Caco-2 (cell line): Measurements from ENCODE around the gene ZFPL1. TPM values are rescaled to one million over a fixed set of nuclear protein-coding genes. Genes with fewer than 3 reads are reported as not detected.
A peak's percentile ranks its signal among the peaks of the same experiment; 100 is the strongest.
"Not testable (repeated sequence)": the region's sequence is repeated elsewhere in the genome, so short reads cannot be mapped to it uniquely, and the experiment has no call there.

Experiments used
- BruUV-seq: library from RNA; stranded (reverse); fragments of 400-500 nt; replicated peaks from 2 replicates; lab custom pipeline; 2021; lab: Mats Ljungman, UMichigan
- CTCF ChIA-PET: fragments of 300-600 bp; sonication (Branson Sonifier 250); formaldehyde crosslinking; loops from one replicate; lab custom pipeline; 2022; ENCODE audit warnings: antibody characterized with exemption; lab: Charles Lee
- POLR2A ChIA-PET: fragments of 300-600 bp; sonication (Branson Sonifier 250); formaldehyde crosslinking; loops from one replicate; lab custom pipeline; 2022; ENCODE audit warnings: antibody characterized with exemption; lab: Charles Lee
- DNase-seq, 2 experiments: peaks; one replicate each; pipeline versions ENCODE4 v3.0.0 to v3.0.0-alpha.2; 2020 to 2022
- H3K27me3 ChIP-seq: replicated peaks from 2 replicates; pipeline ENCODE4 v1.6.0; 2011; ENCODE audit warnings: low read length; ENCODE audit not compliant: control insufficient read depth, insufficient read depth
- H3K36me3 ChIP-seq: 2 replicates; pipeline ENCODE4 v1.5.1; 2011; ENCODE audit warnings: low read length; ENCODE audit not compliant: control insufficient read depth, insufficient read depth
- H3K4me1 ChIP-seq: fragments of 250-450 bp; sonication (Bioruptor Pico); 2 replicates; pipeline ENCODE4 v1.5.1; 2020; ENCODE audit warnings: mild to moderate bottlenecking
- H3K4me3 ChIP-seq: 2 replicates; pipeline ENCODE4 v1.5.1; 2011; ENCODE audit warnings: low read depth, mild to moderate bottlenecking, control low read depth, low read length
- H3K9me3 ChIP-seq: fragments of 250-450 bp; sonication (Bioruptor Pico); 2 replicates; pipeline ENCODE4 v1.5.1; 2020; ENCODE audit warnings: mild to moderate bottlenecking, moderate library complexity
- H3K27ac Mint-ChIP-seq: one replicate; pipeline ENCODE4 v1.8.0; 2022; ENCODE audit warnings: mixed read lengths; ENCODE audit not compliant: unreplicated experiment
- H3K27me3 Mint-ChIP-seq: one replicate; pipeline ENCODE4 v1.8.0; 2022; ENCODE audit warnings: mixed read lengths; ENCODE audit not compliant: insufficient read depth, unreplicated experiment
- H3K36me3 Mint-ChIP-seq: one replicate; pipeline ENCODE4 v1.8.0; 2022; ENCODE audit warnings: mild to moderate bottlenecking, mixed read lengths; ENCODE audit not compliant: insufficient read depth, unreplicated experiment
- H3K4me1 Mint-ChIP-seq: one replicate; pipeline ENCODE4 v1.8.0; 2022; ENCODE audit warnings: low read depth, mixed read lengths; ENCODE audit not compliant: unreplicated experiment
- H3K4me3 Mint-ChIP-seq: one replicate; pipeline ENCODE4 v1.8.0; 2022; ENCODE audit warnings: mild to moderate bottlenecking, moderate library complexity, mixed read lengths; ENCODE audit not compliant: unreplicated experiment
- H3K9me3 Mint-ChIP-seq: one replicate; pipeline ENCODE4 v1.8.0; 2022; ENCODE audit warnings: mixed read lengths; ENCODE audit not compliant: unreplicated experiment
- CTCF ChIP-seq, 2 experiments: fragments of 200-600 bp in 1 of 2; IDR thresholded peaks; 1 replicate in 1 of 2; 2 replicates in 1 of 2; pipeline versions ENCODE4 v1.5.1 to v1.8.0; 2011 to 2022; ENCODE audit warnings: antibody characterized with exemption in 1 of 2, control low read depth in 1 of 2, inconsistent platforms in 1 of 2, low read depth in 1 of 2, low read length in 1 of 2, mild to moderate bottlenecking in 1 of 2, moderate library complexity in 1 of 2; ENCODE audit not compliant: insufficient read depth in 1 of 2, severe bottlenecking in 1 of 2, unreplicated experiment in 1 of 2
- intact Hi-C: fragments of 100-400 bp; cut with micrococcal nuclease; formaldehyde crosslinking; loops from one replicate; pipeline ENCODE4 v1.10.0; 2022; ENCODE audit not compliant: unreplicated experiment
- total RNA-seq: library from RNA; stranded (reverse); gene quantifications from 2 replicates; pipeline ENCODE4 v1.2.3, GENCODE V29; 2022

Gene ZFPL1
- total RNA-seq, 1 experiment from 2014 or later: 46.0 TPM

GRCh38 chr11:65118097-65118837 is 34.2 kb downstream of the ZFPL1 start:
- Histone ChIP-seq H3K4me1 (peaks cover 25% of the 10 kb centered on the region), H3K36me3 (peaks cover 10% of the 10 kb centered on the region), H3K27me3 (no peaks in the 10 kb centered on the region), H3K4me3 (no peak overlapping the region), H3K9me3 (no peaks in the 10 kb centered on the region)
- Mint-ChIP-seq H3K27me3 (no peaks in the 10 kb centered on the region), H3K9me3 (no peaks in the 10 kb centered on the region), H3K4me1 (peaks cover 12% of the 10 kb centered on the region), H3K4me3 (peak overlapping the region; percentile 83), H3K36me3 (peaks cover 93% of the 10 kb centered on the region), H3K27ac (peak overlapping the region; percentile 92)
- no TSS peak for BruUV-seq
- intact Hi-C loops: loop anchor here (1.0 to 10.0 kb wide), 3 partner anchors 134 to 343 kb away; partner anchors contain the start of gene SF1
- no peak for TF ChIP-seq CTCF (IDR thresholded peaks at IDR 0.05; ENCODE audit: insufficient read depth in 1 of 2, low read depth in 1 of 2, low read length in 1 of 2, severe bottlenecking in 1 of 2, unreplicated experiment in 1 of 2)
- no peak for DNase-seq
- POLR2A ChIA-PET: interaction anchor here (0.6 to 1.4 kb wide), 3 partner anchors 64 to 473 kb away, joined by 3 to 5 read pairs (median 3); partner anchors contain the start of gene CAPN1
- CTCF ChIA-PET: interaction anchor here (1.4 to 2.2 kb wide), 4 partner anchors 17 to 340 kb away, joined by 3 to 9 read pairs (median 6); partner anchors contain the start of genes SAC3D1 and SF1

GRCh38 chr11:65118891-65119669 is 35.1 kb downstream of the ZFPL1 start:
- not testable (repeated sequence) for H3K9me3 ChIP-seq, H3K27me3 ChIP-seq, DNase-seq, H3K9me3 Mint-ChIP-seq, H3K36me3 ChIP-seq, H3K4me1 Mint-ChIP-seq, H3K27me3 Mint-ChIP-seq, BruUV-seq, H3K4me3 ChIP-seq
- intact Hi-C loops: loop anchor here (1.0 to 10.0 kb wide), 3 partner anchors 133 to 344 kb away; partner anchors contain the start of gene SF1
- peak overlapping the region; percentile 1 for H3K4me3 Mint-ChIP-seq
- H3K36me3 Mint-ChIP-seq: peaks cover 87% of the 10 kb centered on the region
- peaks cover 21% of the 10 kb centered on the region for H3K4me1 ChIP-seq
- CTCF ChIA-PET: interaction anchor here (1.7 to 2.2 kb wide), 2 partner anchors 16 to 78 kb away, joined by 5 to 9 read pairs; partner anchors contain the start of gene SAC3D1
- POLR2A ChIA-PET: interaction anchor here (0.6 kb wide), 1 partner anchor 474 kb away, joined by 3 read pairs; no protein-coding TSS in a partner anchor
- H3K27ac Mint-ChIP-seq: peak overlapping the region; percentile 92

GRCh38 chr11:65119670-65119995 is 35.6 kb downstream of the ZFPL1 start:
- intact Hi-C loops: loop anchor here (5.0 to 10.0 kb wide), 2 partner anchors 133 to 345 kb away; partner anchors contain the start of gene SF1
- peaks cover 11% of the 10 kb centered on the region for H3K36me3 ChIP-seq
- CTCF ChIA-PET: no interaction called here

More at GRCh38 chr11:65119670-65119995, 35.6 kb downstream of the ZFPL1 start:
- no peak overlapping the region for H3K27ac Mint-ChIP-seq
- no TSS peak for BruUV-seq
- no peaks in the 10 kb centered on the region for H3K27me3 Mint-ChIP-seq
- POLR2A ChIA-PET: interaction anchor here (0.6 kb wide), 1 partner anchor 93 kb away, joined by 3 read pairs; no protein-coding TSS in a partner anchor
- Histone ChIP-seq H3K27me3 (no peaks in the 10 kb centered on the region), H3K4me1 (peaks cover 21% of the 10 kb centered on the region), H3K9me3 (no peaks in the 10 kb centered on the region), H3K4me3 (no peak overlapping the region)
- H3K36me3 Mint-ChIP-seq: peaks cover 87% of the 10 kb centered on the region
- H3K4me3 Mint-ChIP-seq: peak overlapping the region; percentile 98
- H3K9me3 Mint-ChIP-seq: no peaks in the 10 kb centered on the region
- TF ChIP-seq CTCF (IDR thresholded peaks at IDR 0.05; ENCODE audit: insufficient read depth in 1 of 2, low read depth in 1 of 2, low read length in 1 of 2, severe bottlenecking in 1 of 2, unreplicated experiment in 1 of 2): no peak
- H3K4me1 Mint-ChIP-seq: peaks cover 7% of the 10 kb centered on the region
- DNase-seq: no peak
